ENCODE results near the gene USP31.
A peak's percentile ranks its signal among the peaks of the same experiment; 100 is the strongest.

Gene USP31

GRCh38 chr16:23125277-23125676 lies 24.0 kb downstream of the USP31 start:
- DNase-seq (ENCODE audit: low read depth) = no peak
- H3K4me3 ChIP-seq (ENCODE audit: low read depth, low read length) = no peak overlapping the region
- no peak for TF ChIP-seq CTCF (conservative IDR thresholded peaks at IDR 0.05; ENCODE audit: low read depth, low read length)

- no peak for TF ChIP-seq CTCF (conservative IDR thresholded peaks at IDR 0.05; ENCODE audit: low read depth, low read length)
- DNase-seq (ENCODE audit: low read depth) = peak; percentile 84
- no peak overlapping the region for H3K4me3 ChIP-seq (ENCODE audit: low read depth, low read length)
Observed at GRCh38 chr16:23124315-23124714, 24.9 kb downstream of the USP31 start.

GRCh38 chr16:23122144-23122543 lies 27.1 kb downstream of the USP31 start:
- TF ChIP-seq CTCF (conservative IDR thresholded peaks at IDR 0.05; ENCODE audit: low read depth, low read length) = no peak
- no peak for DNase-seq (ENCODE audit: low read depth)
- H3K4me3 ChIP-seq (ENCODE audit: low read depth, low read length) = no peak overlapping the region

- no peak for DNase-seq (ENCODE audit: low read depth)
- no peak overlapping the region for H3K4me3 ChIP-seq (ENCODE audit: low read depth, low read length)
- no peak for TF ChIP-seq CTCF (conservative IDR thresholded peaks at IDR 0.05; ENCODE audit: low read depth, low read length)
Observed at GRCh38 chr16:23121024-23121423, 28.2 kb downstream of the USP31 start.

- DNase-seq (ENCODE audit: low read depth) = no peak
- H3K4me3 ChIP-seq (ENCODE audit: low read depth, low read length) = no peak overlapping the region
- TF ChIP-seq CTCF (conservative IDR thresholded peaks at IDR 0.05; ENCODE audit: low read depth, low read length) = no peak
Observed at GRCh38 chr16:23120562-23120961, 28.7 kb downstream of the USP31 start.

GRCh38 chr16:23119570-23119969 lies 29.7 kb downstream of the USP31 start:
- peak; percentile 85 for DNase-seq (ENCODE audit: low read depth)
- TF ChIP-seq CTCF (conservative IDR thresholded peaks at IDR 0.05; ENCODE audit: low read depth, low read length) = no peak
- H3K4me3 ChIP-seq (ENCODE audit: low read depth, low read length) = no peak overlapping the region

GRCh38 chr16:23114131-23114904 lies 34.9 kb downstream of the USP31 start:
- TF ChIP-seq CTCF (conservative IDR thresholded peaks at IDR 0.05; ENCODE audit: low read depth, low read length) = no peak
- DNase-seq (ENCODE audit: low read depth) = no peak
- H3K4me3 ChIP-seq (ENCODE audit: low read depth, low read length) = no peak overlapping the region
